ENCODE data around the gene LRRC59.
A peak's percentile ranks its signal among the peaks of the same experiment; 100 is the strongest.

LRRC59 gene

DNA sequence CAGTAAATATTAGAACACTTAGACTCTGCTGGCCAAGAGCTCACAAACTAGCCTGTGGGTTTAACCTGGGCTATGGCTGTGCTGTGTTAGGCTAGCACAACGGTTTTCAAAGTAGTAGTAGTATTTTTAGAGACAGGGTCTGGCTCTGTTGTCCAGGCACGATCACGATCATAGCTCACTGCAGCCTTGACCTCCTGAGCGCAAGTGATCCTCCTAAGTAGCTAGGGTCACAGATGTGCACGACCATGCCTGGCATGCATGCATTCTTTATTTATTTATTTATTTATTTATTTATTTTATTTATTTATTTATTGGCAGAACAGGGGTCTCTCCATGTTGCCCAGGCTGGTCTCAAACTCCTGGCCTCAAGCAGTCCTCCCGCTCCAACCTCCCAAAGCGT lies 34.7 kb downstream of the LRRC59 start:
- DNase-seq (ENCODE audit: low read depth in 2 of 3, low spot score in 1 of 3), result no peak

DNA sequence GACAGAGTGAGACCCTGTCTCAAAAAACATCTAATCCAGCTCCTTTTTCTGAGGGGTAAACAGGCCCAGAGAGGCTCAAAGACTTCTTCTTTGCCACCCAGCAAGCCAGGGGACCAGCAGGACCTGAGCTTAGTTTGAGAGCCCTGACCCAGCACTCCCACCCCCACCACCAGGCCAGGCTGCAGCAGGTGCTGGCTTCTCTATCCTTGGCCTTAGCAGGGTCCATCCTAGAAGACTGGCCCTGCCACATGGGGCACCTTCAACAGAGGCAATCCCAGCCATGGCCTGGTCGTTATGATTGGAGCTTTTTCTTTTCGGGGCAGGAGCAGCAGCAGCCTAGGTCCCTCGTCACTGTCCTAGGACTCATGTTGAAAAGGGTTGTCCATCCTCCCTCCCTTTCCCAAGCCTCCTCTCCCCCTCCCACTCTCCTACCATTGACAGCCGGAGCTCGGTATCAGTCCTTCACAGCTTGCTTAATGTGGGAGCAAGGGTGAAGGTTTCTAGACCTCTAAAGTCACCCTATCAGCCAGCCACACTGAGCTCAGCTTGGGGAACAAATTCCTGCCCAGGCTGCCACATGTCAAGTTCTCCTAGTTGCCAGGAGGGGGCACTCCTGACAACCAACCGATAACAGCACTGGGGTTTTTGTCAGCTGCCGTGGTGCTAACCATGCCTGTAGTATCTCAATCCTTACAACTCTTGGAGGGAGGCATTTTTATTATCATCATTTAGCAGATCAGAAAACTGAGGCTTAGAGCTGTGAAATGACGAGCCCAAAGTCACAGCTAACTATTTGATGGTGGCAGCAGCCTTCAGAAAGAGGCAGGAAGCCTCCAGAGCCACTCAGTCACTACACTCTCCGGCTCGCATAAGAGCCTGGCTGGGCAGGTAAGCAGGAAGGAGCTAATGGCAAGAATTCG lies 35.5 kb downstream of the LRRC59 start:
- peak; percentile 39 to 46 (median 41) for DNase-seq (ENCODE audit: low read depth in 2 of 3, low spot score in 1 of 3)

DNA sequence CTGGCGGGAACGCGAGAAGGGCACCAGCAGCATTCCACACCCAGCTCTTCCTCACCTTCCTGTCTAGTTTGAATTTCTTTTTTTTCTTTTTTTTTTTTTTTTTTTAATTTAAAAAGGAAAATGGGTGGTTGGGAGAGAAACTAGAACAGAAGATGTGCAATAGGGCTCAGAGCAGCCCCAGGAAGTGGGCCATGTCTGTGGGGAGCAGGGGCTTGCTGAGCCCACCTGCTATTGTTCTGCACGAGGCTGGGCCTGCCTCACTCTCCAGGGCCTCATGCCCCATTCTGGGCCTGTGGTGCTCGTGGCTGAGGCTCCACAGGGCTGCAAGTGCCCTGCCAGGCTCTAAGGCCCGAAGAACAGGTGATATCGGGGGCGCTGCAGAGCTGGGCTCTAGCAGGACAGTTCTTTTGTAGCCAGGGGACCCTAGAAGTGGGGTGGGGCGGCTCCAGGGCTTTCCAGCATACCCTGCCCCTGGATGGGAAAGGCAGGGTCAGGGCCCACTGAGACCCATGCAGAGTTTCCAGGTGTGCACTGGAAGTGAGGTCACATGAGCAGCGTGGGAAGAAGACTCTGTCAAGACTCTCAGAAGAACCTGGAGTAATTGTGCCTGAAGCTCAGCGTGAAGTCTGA lies 36.7 kb downstream of the LRRC59 start:
- no peak for DNase-seq (ENCODE audit: low read depth in 2 of 3, low spot score in 1 of 3)

DNA sequence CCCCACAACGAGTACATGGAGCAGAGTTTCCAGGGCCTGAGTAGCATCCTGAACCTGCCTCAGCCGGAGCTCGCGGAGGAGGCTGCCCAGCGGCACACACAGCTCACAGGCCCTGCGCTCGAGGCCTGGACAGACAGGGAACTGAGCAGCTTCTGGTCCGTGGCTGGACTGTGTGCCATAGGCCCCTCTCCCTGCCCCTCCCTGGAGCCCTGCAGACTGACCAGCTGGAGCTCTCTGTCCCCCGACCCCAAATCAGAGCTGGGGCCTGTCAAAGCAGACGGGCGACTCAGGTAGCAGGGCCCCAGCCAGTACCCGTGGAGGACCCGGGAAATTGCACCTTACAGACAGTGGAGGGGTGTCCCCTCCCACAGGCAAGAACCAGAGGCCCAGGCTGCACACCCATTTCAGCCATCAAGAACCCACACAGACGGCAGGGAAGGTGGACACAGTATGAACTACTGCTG lies 37.3 kb downstream of the LRRC59 start:
- no peak for DNase-seq (ENCODE audit: low read depth in 2 of 3, low spot score in 1 of 3)

DNA sequence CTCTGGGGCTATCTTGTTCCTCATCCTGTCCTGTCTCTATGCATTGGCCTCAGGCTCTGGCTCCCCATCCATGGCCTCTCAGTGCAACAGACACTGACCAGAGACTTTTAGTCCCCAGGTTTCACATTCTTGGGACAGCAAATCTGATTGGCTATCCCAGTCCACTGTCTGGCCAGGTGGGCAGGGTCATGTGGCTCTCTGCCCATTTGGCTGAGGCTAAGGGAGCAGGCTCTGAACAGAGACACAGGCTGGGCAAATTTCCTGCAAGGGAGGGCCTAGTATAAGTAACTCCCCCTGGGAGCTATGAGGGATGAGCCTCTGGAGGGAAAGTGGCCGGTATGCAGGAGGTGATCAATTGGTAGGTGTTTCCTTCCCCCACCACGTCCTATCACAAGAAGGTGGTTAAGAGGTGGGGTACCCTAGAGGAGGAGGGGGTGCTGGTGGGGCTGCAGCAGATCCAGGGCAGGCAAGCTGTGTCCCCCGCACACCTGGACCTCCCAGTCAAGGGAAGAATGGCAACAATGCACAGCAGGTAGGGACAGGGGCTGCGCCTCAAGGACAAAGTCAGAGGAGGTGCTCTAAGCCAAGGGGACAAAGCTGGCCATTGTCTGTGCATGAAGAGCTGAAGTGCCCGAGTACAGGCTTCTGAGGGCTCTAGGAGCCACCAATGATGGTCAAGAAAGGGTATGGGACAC lies 38.2 kb downstream of the LRRC59 start:
- DNase-seq (ENCODE audit: low read depth in 2 of 3, low spot score in 1 of 3), result no peak

DNA sequence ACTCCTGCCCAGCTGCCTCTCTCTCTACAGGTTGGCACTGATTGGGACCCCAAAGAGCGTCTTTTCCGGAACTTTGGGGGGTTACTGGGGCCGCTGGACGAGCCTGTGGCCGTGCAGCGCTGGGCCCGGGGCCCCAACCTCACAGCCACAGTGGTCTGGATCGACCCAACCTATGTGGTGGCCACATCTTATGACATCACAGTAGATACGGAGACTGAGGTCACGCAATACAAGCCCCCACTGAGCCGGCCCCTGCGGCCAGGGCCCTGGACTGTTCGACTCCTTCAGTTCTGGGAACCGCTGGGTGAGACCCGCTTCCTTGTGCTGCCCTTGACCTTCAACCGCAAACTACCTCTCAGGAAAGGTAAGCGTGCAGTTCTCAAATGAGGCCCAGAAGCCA lies 39.1 kb downstream of the LRRC59 start:
- DNase-seq (ENCODE audit: low read depth in 2 of 3, low spot score in 1 of 3), result no peak

DNA sequence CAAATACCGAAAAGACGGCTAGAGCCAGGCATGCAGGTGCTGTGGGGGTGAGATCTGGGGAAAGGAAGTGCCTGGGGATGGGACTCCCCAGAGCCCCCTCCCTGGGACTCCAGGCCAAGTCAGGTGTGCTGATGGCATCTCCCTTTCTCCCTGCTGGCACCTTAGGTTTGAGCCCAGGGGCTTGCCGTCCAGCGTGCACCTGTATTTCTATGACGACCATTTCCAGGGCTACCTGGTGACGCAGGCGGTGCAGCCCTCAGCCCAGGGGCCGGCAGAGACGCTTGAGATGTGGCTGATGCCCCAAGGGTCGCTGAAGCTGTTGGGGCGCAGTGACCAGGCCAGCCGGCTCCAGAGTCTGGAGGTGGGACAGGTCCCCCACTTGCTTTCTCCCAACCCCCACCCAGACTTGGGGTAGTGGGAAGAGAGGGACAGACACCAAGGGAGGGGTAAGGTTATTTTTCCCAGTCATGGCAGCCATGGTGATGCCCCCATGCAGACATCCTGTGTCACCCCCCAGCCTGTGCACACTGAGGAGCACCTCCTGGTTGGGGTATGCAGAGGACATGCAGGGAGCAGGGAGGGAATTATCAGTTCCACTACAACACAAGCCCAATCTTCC lies 40.3 kb downstream of the LRRC59 start:
- no peak for DNase-seq (ENCODE audit: low read depth in 2 of 3, low spot score in 1 of 3)

DNA sequence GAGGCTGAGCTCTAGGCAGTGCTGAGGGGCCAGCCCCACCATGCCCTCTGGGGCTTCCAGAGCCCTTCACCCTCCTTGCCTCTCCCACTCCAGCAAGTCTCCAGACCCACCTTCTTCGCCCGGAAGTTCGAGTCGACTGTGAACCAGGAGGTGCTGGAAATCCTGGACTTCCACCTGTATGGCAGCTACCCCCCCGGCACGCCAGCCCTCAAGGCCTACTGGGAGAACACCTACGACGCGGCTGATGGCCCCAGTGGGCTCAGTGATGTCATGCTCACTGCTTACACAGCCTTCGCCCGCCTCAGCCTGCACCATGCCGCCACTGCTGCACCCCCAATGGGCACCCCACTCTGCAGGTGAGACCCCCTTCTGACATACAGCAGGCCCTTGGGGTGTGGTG lies 40.9 kb downstream of the LRRC59 start:
- no peak for DNase-seq (ENCODE audit: low read depth in 2 of 3, low spot score in 1 of 3)

DNA sequence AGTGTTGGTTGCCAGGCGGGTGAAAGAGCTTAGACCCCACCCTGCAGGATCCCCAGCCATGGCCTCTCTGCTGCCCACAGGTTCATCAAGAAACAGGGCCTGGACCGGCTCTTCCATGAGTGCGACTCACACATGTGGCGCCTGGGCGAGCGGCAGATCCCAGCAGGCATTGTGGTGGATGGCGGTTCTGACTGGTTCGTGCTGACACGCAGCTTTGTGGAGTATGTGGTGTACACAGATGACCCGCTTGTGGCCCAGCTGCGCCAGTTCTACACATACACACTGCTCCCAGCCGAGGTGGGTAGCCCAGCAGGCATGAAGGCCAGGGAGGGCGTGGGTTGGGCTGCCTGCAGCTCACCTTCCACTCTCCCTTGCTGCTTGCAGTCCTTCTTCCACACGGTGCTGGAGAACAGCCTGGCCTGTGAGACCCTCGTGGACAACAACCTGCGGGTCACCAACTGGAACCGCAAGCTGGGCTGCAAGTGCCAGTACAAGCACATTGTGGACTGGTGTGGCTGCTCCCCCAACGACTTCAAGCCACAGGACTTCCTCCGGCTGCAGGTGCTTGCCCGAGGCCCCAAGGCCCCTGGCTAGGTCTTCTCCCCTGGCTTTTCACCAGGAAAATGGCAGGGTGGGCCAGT lies 41.5 kb downstream of the LRRC59 start:
- DNase-seq (ENCODE audit: low read depth in 2 of 3, low spot score in 1 of 3), result no peak

DNA sequence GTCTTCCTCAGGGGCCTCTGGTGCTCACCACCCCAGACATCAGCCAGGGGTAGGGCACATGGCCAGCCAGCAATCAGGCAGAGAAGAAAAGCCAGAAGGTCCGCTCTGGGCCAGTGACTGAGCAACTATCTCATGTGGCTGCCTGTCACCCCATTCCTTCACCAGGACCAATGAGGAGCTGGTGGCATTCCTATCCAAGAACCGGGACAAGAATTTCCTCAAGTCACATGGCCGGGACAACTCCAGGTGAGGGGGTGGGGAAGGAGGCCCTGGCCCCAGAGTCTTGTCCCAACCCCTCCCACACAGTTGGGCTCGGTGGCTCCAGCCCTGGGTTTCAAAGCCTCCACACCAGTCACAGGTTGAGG lies 42.0 kb downstream of the LRRC59 start:
- DNase-seq (ENCODE audit: low read depth in 2 of 3, low spot score in 1 of 3), result no peak

DNA sequence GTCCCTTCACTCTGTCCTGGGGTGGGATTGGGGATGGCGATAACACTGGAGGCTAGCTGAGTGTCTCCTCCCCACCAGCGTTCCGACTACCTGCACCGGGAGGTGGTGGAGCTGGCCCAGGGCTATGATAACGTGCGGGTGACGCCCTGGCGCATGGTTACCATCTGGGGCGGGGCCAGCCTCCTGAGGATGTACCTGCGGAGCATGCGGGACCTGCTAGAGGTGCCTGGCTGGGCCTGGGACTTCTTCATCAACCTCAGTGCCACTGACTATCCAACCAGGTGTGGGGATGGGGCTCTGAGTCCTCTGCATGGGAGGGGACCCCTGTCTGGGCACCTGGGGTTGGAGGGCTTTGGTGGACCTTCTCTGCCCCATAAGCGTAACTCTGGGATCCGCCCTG lies 42.5 kb downstream of the LRRC59 start:
- no peak for DNase-seq (ENCODE audit: low read depth in 2 of 3, low spot score in 1 of 3)

DNA sequence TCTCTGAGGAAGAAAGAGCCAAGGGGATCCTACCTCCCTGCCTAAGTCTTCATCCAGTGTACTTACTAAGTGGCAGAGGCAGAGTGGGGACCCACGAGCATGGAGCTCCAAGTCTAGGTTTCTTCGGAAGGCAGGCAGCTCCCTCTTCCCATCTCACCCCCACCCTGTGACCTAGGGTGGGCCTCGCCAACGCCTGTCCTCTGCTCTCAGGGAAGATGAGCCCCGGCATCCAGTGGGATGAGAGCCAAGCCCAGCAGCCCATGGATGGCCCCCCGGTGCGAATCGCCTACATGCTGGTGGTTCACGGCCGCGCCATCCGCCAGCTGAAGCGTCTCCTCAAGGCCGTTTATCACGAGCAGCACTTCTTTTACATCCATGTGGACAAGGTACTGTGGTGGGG lies 43.1 kb downstream of the LRRC59 start:
- DNase-seq (ENCODE audit: low read depth in 2 of 3, low spot score in 1 of 3), result no peak

DNA sequence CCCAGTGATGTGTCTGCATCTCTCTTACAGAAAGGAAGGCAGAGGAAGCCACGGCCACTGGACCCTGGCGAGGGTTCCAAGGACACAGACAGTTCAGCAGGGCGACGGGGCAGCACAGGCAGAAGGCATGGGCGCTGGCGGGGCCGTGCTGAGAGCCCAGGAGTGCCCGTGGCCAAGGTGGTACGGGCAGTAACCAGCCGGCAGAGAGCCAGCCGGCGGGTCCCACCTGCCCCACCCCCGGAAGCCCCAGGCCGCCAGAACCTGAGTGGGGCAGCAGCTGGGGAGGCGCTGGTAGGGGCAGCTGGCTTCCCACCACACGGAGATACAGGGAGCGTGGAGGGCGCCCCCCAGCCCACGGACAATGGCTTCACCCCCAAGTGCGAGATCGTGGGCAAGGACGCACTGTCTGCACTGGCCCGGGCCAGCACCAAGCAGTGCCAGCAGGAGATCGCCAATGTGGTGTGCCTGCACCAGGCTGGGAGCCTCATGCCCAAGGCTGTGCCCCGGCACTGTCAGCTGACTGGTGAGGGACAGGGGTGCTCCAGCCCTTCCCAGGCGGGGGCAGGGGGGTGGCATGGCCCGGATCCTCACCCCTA lies 43.6 kb downstream of the LRRC59 start:
- DNase-seq (ENCODE audit: low read depth in 2 of 3, low spot score in 1 of 3), result no peak

DNA sequence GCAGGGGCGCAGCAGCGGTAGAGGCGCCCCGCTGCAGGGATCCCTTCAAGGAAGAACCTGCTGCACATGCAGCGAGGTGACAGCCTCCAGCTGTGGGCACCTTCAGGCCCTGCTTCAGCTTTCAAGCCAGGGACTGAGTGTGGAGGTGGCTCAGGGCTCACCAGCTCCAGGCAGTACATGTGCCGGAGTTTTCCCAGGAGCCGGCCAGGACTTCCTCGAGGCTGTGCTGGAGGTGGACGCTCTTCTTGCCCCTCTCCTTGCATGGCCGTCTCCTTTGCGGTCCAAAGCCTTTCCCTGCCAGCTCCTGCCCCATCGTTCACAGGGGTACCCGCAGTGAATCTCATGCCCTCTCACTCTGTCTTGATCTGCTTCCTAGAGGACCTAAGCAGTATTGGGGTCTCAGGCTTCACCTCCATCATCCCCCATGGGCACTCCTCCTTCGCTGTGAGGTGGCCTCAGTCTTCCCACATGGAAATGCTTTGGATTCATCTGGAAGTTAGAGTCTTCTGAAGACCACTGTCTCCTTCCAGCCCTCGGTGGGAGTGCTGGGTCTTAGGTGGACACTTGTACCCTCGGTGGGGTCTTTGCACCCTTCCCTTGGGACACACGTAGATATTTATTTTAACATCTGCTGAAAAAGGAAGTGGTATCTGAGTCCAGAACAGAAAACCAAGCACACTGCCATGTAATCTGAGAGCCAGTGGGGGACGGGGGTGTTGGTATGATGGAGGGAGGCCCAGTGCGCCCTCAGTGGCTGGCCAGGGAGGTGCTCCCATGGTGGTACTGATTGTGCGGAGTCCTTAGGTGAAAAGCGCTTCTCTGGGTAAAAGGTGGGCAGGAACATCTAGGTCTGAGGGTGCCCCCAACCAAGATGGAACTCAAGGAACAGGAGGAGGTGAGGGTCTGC lies 44.4 kb downstream of the LRRC59 start:
- no peak for DNase-seq (ENCODE audit: low read depth in 2 of 3, low spot score in 1 of 3)

DNA sequence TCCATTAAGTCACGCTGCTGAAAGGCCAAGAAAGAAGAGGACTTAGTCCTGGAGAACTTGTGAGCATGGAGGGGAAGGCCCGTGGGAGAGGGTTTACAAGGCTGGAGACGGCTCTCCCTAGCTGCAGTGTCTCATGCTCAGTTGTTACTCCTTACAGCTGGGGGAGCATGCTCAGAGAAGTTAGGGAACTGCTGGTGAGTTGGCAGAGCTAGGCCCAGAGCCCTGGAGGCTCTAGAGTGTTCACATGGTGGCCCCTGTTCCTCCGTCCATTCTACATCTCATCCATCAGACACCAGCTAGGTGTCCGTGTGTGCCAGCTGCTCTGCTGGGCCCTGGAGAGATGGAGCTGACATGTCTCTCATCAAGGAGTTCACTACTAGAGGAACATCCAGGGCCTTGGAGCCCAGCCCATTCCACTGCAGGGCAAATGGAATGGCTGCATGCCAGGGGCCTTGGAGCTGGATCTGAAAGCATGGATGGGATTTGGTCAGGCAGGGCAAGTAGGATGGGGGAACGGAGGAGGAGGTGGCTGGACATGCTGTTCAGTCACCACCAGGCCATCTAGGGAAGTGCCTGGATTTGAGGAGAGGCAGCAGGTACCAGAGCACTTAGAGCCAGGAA lies 45.1 kb downstream of the LRRC59 start:
- no peak for DNase-seq (ENCODE audit: low read depth in 2 of 3, low spot score in 1 of 3)

DNA sequence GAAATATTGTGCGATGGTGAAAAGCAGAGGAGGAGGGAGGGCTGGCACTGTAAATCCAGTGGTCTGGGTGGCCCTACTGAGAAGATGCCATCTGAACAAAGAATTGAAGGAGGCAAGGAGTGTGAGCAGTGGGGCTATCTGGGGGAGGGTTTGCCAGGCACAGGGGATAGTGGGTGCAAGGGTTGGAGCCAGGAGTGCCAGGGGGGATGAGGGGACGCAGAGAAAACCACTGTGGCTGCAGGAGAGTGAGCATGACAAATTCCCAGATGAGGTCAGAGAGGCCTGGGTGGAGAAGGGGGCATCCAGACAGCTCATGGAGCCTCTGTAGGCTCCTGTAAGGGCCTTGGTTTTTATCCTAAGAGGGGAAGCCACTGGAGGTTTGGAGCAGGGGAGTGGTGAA lies 46.6 kb downstream of the LRRC59 start:
- no peak for DNase-seq (ENCODE audit: low read depth in 2 of 3, low spot score in 1 of 3)

DNA sequence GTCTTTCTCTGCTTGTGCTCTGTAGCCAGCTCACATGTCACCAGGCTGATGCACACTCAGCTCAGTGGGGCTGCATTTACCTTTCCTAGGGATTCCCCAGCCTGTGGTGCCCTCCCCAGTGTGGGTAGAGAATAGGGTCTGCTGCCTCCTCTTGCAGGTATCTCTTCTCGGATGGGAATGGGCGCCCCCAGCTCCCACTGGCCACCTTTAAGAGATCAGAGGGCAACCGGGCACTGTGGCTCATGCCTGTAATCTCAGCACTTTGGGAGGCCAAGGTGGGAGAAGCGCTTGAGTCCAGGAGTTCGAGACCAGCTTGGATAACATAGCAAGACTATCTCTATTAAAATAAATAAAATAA lies 48.1 kb downstream of the LRRC59 start:
- DNase-seq (ENCODE audit: low read depth in 2 of 3, low spot score in 1 of 3), result no peak

DNA sequence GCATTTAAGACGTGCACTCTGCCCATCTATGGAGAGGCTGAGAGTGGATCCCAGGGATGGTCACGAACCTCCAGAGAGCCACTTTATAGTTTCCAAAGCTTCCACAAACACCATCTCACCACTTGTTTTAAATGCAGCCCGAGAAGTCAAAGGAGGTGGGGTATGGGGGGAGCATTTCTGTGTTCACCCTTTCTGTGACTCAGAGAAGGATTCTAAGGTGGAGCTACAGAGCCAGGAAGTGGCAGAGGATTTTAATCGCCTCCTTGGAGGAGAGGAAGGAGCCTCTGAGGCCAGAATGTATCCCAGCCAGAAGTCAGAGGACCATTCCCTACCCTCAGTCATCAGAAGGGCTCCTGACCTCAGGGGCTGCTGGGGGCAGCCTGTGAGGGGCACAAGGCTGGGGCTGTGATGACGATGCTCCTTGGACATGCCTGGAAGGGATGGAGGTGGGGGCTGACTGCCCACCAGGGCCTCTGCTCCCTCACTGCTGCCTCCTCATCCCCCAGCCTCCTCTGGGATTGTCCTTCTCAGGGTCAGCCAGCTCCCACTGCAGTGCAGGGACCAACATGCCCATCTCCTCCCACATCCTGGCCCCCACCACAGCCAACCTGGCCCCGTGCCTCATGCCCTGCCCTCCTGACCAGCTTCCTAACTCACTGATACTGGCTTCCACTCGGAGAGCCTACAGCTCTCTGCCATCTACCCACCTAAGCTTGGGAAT lies 48.6 kb downstream of the LRRC59 start:
- DNase-seq (ENCODE audit: low read depth in 2 of 3, low spot score in 1 of 3), result no peak

DNA sequence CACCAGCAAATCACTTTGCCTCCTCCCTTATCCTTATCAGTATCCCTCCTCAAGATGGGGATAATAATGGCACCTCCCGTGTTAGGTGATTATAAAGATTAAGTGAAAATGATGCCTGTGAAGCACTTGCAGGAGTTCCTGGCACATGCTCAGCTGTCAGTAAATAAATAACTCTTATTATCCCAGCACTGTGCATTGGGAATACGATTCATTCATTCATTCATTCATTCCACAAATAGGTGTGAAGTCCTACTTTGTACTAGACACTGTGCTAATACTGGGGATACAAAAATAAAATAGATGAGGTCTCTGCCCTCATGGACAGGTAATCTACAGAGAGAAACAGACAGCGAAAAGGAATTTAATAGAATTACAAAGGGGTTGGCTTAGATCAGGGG lies 49.4 kb downstream of the LRRC59 start:
- DNase-seq (ENCODE audit: low read depth in 2 of 3, low spot score in 1 of 3), result no peak
